ENCODE measurements around the gene SEC14L6. TPM values are rescaled to one million over a fixed set of nuclear protein-coding genes. Genes with fewer than 3 reads are reported as not detected.

SEC14L6 gene
- total and polyA plus RNA-seq, 9 of the 15 experiments (the other 6 are each of a cell fraction or from before 2014, with no cell fraction given): 0.29 to 6.1 (median 1.9) TPM

DNA sequence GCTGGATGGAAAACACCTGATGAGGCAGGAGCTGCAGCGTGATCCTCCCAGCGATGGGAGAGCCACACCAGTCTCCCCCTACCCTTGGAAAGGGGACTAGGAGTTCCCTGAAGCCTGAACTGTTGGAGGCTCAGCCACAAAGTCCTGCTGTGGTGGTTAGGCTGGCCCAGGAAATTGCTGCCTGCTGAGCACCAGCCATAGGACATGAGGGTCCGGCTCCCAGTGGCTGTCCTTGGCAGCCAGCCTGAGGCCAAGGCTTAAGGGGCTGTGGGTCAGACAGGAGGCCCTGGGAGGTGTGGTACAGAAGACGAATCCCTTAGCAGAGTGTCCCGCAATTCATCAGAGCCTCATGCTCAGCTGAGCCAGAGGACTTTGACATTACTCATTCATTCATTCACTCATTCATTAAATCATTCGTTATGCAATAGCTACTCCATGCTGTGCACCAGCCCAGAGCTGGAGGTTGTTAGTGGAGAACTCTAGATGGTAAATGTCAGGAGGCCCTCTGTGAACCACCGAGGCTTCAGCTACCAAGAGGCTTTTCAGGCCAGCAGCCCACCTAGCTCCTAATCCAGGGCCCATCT lies 26.6 kb downstream of the SEC14L6 start:
- ChIA-PET POLR2A (interaction anchor here (0.6 kb wide), 1 partner anchor 149 kb away, joined by 4 read pairs; no protein-coding TSS in a partner anchor), CTCF (ENCODE audit: low intra/inter-chr PET ratio) (no interaction called here)
- H3K4me3 ChIP-seq: no peak overlapping the region
- BruUV-seq (replicated peaks): no TSS peak
- H3K9me3 ChIP-seq (replicated peaks; ENCODE audit: control insufficient read depth, insufficient read depth, low read depth, low read length): no peaks in the 10 kb centered on the region
- peaks cover 0 to 7% of the 10 kb centered on the region in 2 experiments; a peak in 3 of 5 replicates for H3K4me1 ChIP-seq (replicated peaks in 1 of 2; ENCODE audit: control insufficient read depth in 2 of 2, insufficient read depth in 2 of 2, low read length in 2 of 2)
- no peak overlapping the region for H3K27ac ChIP-seq (ENCODE audit: extremely low read depth, low read depth, low read length)
- in situ Hi-C loops (cut with MboI) (no loop called here), intact Hi-C loops (cut with micrococcal nuclease) (no loop called here)
- H3K27me3 ChIP-seq (ENCODE audit: control insufficient read depth in 2 of 2, insufficient read depth in 2 of 2, low read length in 2 of 2): no peaks in the 10 kb centered on the region
- DNase-seq (ENCODE audit: extremely low read depth in 1 of 4, low spot score in 3 of 4) (no peak), ATAC-seq (no peak), FAIRE-seq (no peak)
- H3K79me2 ChIP-seq (ENCODE audit: control insufficient read depth, insufficient read depth, low read length): no peaks in the 10 kb centered on the region
- H3K9ac ChIP-seq (ENCODE audit: insufficient read depth in 1 of 2, low read depth in 2 of 2, low read length in 2 of 2): no peak overlapping the region
- WGBS (ENCODE audit: insufficient coverage, low coverage, missing lambda C conversion rate): 41% methylated on average over 6 of the region's 7 CpGs
- no peaks in the 10 kb centered on the region for H4K20me1 ChIP-seq (replicated peaks; ENCODE audit: control insufficient read depth, insufficient read depth, low read length)
- no peak overlapping the region for H3K4me2 ChIP-seq (ENCODE audit: insufficient read depth, low read length)
- TF ChIP-seq NR2F6 (CRISPR knock-in tag; IDR thresholded peaks at IDR 0.05): no peak
- no peak for TF ChIP-seq GATA2 (CRISPR knock-in tag; IDR thresholded peaks at IDR 0.05)
- no peak for TF ChIP-seq ZNF57 (CRISPR knock-in tag; IDR thresholded peaks at IDR 0.05)
- no peak for TF ChIP-seq ZNF354B (CRISPR knock-in tag; IDR thresholded peaks at IDR 0.05)
- TF ChIP-seq ZNF24 (IDR thresholded peaks at IDR 0.05): peak; percentile 87
- TF ChIP-seq, protein P1, sequence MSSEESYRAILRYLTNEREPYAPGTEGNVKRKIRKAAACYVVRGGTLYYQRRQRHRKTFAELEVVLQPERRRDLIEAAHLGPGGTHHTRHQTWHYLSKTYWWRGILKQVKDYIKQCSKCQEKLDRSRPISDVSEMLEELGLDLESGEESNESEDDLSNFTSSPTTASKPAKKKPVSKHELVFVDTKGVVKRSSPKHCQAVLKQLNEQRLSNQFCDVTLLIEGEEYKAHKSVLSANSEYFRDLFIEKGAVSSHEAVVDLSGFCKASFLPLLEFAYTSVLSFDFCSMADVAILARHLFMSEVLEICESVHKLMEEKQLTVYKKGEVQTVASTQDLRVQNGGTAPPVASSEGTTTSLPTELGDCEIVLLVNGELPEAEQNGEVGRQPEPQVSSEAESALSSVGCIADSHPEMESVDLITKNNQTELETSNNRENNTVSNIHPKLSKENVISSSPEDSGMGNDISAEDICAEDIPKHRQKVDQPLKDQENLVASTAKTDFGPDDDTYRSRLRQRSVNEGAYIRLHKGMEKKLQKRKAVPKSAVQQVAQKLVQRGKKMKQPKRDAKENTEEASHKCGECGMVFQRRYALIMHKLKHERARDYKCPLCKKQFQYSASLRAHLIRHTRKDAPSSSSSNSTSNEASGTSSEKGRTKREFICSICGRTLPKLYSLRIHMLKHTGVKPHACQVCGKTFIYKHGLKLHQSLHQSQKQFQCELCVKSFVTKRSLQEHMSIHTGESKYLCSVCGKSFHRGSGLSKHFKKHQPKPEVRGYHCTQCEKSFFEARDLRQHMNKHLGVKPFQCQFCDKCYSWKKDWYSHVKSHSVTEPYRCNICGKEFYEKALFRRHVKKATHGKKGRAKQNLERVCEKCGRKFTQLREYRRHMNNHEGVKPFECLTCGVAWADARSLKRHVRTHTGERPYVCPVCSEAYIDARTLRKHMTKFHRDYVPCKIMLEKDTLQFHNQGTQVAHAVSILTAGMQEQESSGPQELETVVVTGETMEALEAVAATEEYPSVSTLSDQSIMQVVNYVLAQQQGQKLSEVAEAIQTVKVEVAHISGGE (CRISPR knock-in tag; IDR thresholded peaks at IDR 0.05): no peak
- no peak for TF ChIP-seq NCOR1 (IDR thresholded peaks at IDR 0.05)
- TF ChIP-seq, protein P2, sequence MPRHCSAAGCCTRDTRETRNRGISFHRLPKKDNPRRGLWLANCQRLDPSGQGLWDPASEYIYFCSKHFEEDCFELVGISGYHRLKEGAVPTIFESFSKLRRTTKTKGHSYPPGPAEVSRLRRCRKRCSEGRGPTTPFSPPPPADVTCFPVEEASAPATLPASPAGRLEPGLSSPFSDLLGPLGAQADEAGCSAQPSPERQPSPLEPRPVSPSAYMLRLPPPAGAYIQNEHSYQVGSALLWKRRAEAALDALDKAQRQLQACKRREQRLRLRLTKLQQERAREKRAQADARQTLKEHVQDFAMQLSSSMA (CRISPR knock-in tag; IDR thresholded peaks at IDR 0.05): no peak
- no peaks in the 10 kb centered on the region for H3K9me1 ChIP-seq (ENCODE audit: control insufficient read depth, insufficient read depth, low read length)
- H3K36me3 ChIP-seq (ENCODE audit: control insufficient read depth, insufficient read depth, low read length): no peaks in the 10 kb centered on the region
- no peak overlapping the region for H2AFZ ChIP-seq (ENCODE audit: low read depth, low read length)
